Upper lobe of left lung (tissue), 4 donors: ENCODE results near the gene ANKRD10.

ENCODE experiments used
- CTCF ChIP-seq, 6 experiments: fragments of 450-650 bp in 4 of 6; fragments of 200-600 bp in 2 of 6; sonication (generic) in 2 of 6; IDR thresholded peaks; one replicate each; pipeline ENCODE4 v1.5.1; 2016 to 2019; ENCODE audit warnings: antibody characterized with exemption in 6 of 6
- POLR2A ChIP-seq, 4 donors: fragments of 450-650 bp; IDR thresholded peaks; one replicate each; pipeline ENCODE4 v1.5.1; 2016 to 2017; ENCODE audit warnings: antibody characterized with exemption in 4 of 4, mild to moderate bottlenecking in 2 of 4
- POLR2AphosphoS5 ChIP-seq, 2 donors: sonication (generic); formaldehyde crosslinking; IDR thresholded peaks; one replicate each; pipeline ENCODE4 v1.5.1; 2017; ENCODE audit warnings: antibody characterized with exemption in 2 of 2

- no peak for TF ChIP-seq CTCF (IDR thresholded peaks at IDR 0.05)
- TF ChIP-seq POLR2A (IDR thresholded peaks at IDR 0.05): no peak
- TF ChIP-seq POLR2AphosphoS5 (IDR thresholded peaks at IDR 0.05): no peak
Observed at GRCh38 chr13:110949116-110949515, 34.2 kb upstream of the ANKRD10 start.
